ENCODE data around the gene ACSS3. TPM values are rescaled to one million over a fixed set of nuclear protein-coding genes. Genes with fewer than 3 reads are reported as not detected.
"Not testable (repeated sequence)": the region's sequence is repeated elsewhere in the genome, so short reads cannot be mapped to it uniquely, and the experiment has no call there.

ACSS3 gene
- total RNA-seq, 2 experiments from 2014 or later = not detected

- H3K27me3 Mint-ChIP-seq = no peaks in the 10 kb centered on the region
- H3K9me3 Mint-ChIP-seq = no peaks in the 10 kb centered on the region
- no peak for DNase-seq
- H3K36me3 Mint-ChIP-seq (ENCODE audit: low read depth) = no peaks in the 10 kb centered on the region
- no peak overlapping the region for H3K4me3 Mint-ChIP-seq
- H3K27ac Mint-ChIP-seq = no peak overlapping the region
- POLR2A ChIA-PET = no interaction called here
- CTCF ChIA-PET = no interaction called here
- H3K4me1 Mint-ChIP-seq = no peaks in the 10 kb centered on the region
Observed at GRCh38 chr12:81207173-81207572, 129.3 kb downstream of the ACSS3 start.

- no peak for DNase-seq
- POLR2A ChIA-PET = no interaction called here
- Mint-ChIP-seq H3K4me3 (no peak overlapping the region), H3K9me3 (no peaks in the 10 kb centered on the region), H3K27me3 (no peaks in the 10 kb centered on the region), H3K4me1 (no peaks in the 10 kb centered on the region), H3K36me3 (ENCODE audit: low read depth) (no peaks in the 10 kb centered on the region), H3K27ac (no peak overlapping the region)
- CTCF ChIA-PET = no interaction called here
Observed at GRCh38 chr12:81207664-81208063, 129.8 kb downstream of the ACSS3 start.

GRCh38 chr12:81208187-81208911 lies 130.5 kb downstream of the ACSS3 start:
- POLR2A ChIA-PET = no interaction called here
- H3K27me3 Mint-ChIP-seq = no peaks in the 10 kb centered on the region

GRCh38 chr12:81209012-81209411 lies 131.1 kb downstream of the ACSS3 start:
- H3K4me1 Mint-ChIP-seq = no peaks in the 10 kb centered on the region
- H3K9me3 Mint-ChIP-seq = no peaks in the 10 kb centered on the region
- CTCF ChIA-PET = no interaction called here
- H3K27ac Mint-ChIP-seq = no peak overlapping the region
- no peaks in the 10 kb centered on the region for H3K27me3 Mint-ChIP-seq
- DNase-seq = no peak
- no peaks in the 10 kb centered on the region for H3K36me3 Mint-ChIP-seq (ENCODE audit: low read depth)
- POLR2A ChIA-PET = no interaction called here
- no peak overlapping the region for H3K4me3 Mint-ChIP-seq

More at GRCh38 chr12:81208187-81208911, 130.5 kb downstream of the ACSS3 start:
- Mint-ChIP-seq H3K4me3 (no peak overlapping the region), H3K36me3 (ENCODE audit: low read depth) (no peaks in the 10 kb centered on the region), H3K9me3 (no peaks in the 10 kb centered on the region), H3K4me1 (no peaks in the 10 kb centered on the region), H3K27ac (no peak overlapping the region)
- no peak for DNase-seq
- CTCF ChIA-PET = no interaction called here

- POLR2A ChIA-PET; H3K4me1 Mint-ChIP-seq; DNase-seq; H3K27me3 Mint-ChIP-seq; H3K9me3 Mint-ChIP-seq; CTCF ChIA-PET; H3K27ac Mint-ChIP-seq; H3K36me3 Mint-ChIP-seq (ENCODE audit: low read depth); H3K4me3 Mint-ChIP-seq: not testable (repeated sequence)
Observed at GRCh38 chr12:81209772-81210225, 131.9 kb downstream of the ACSS3 start.

- no peak for DNase-seq
- Mint-ChIP-seq H3K4me1 (no peaks in the 10 kb centered on the region), H3K36me3 (ENCODE audit: low read depth) (no peaks in the 10 kb centered on the region), H3K27me3 (no peaks in the 10 kb centered on the region), H3K27ac (no peak overlapping the region), H3K4me3 (no peak overlapping the region), H3K9me3 (no peaks in the 10 kb centered on the region)
- ChIA-PET CTCF (no interaction called here), POLR2A (no interaction called here)
Observed at GRCh38 chr12:81211306-81211705, 133.4 kb downstream of the ACSS3 start.

- no peak overlapping the region for H3K27ac Mint-ChIP-seq
- no peak for DNase-seq
- CTCF ChIA-PET = no interaction called here
- no peaks in the 10 kb centered on the region for H3K27me3 Mint-ChIP-seq
- H3K9me3 Mint-ChIP-seq = no peaks in the 10 kb centered on the region
- no peaks in the 10 kb centered on the region for H3K4me1 Mint-ChIP-seq
- H3K4me3 Mint-ChIP-seq = no peak overlapping the region
- POLR2A ChIA-PET = no interaction called here
- no peaks in the 10 kb centered on the region for H3K36me3 Mint-ChIP-seq (ENCODE audit: low read depth)
Observed at GRCh38 chr12:81212996-81213696, 135.3 kb downstream of the ACSS3 start.

GRCh38 chr12:81216739-81217138 lies 138.9 kb downstream of the ACSS3 start:
- Mint-ChIP-seq H3K9me3 (no peaks in the 10 kb centered on the region), H3K4me1 (no peaks in the 10 kb centered on the region), H3K27me3 (no peaks in the 10 kb centered on the region), H3K36me3 (ENCODE audit: low read depth) (no peaks in the 10 kb centered on the region), H3K4me3 (no peak overlapping the region), H3K27ac (no peak overlapping the region)
- ChIA-PET CTCF (no interaction called here), POLR2A (no interaction called here)
- DNase-seq = no peak

GRCh38 chr12:81221681-81222080 lies 143.8 kb downstream of the ACSS3 start:
- DNase-seq = no peak
- Mint-ChIP-seq H3K9me3 (no peaks in the 10 kb centered on the region), H3K4me3 (no peak overlapping the region), H3K4me1 (no peaks in the 10 kb centered on the region), H3K27ac (no peak overlapping the region), H3K36me3 (ENCODE audit: low read depth) (no peaks in the 10 kb centered on the region), H3K27me3 (no peaks in the 10 kb centered on the region)
- POLR2A ChIA-PET = no interaction called here
- CTCF ChIA-PET = no interaction called here

GRCh38 chr12:81222846-81223592 lies 145.1 kb downstream of the ACSS3 start:
- no peak overlapping the region for H3K4me3 Mint-ChIP-seq
- CTCF ChIA-PET = no interaction called here
- no peaks in the 10 kb centered on the region for H3K36me3 Mint-ChIP-seq (ENCODE audit: low read depth)
- no peak for DNase-seq
- POLR2A ChIA-PET = no interaction called here
- H3K27ac Mint-ChIP-seq = no peak overlapping the region
- H3K27me3 Mint-ChIP-seq = no peaks in the 10 kb centered on the region
- H3K4me1 Mint-ChIP-seq = no peaks in the 10 kb centered on the region
- no peaks in the 10 kb centered on the region for H3K9me3 Mint-ChIP-seq

GRCh38 chr12:81224626-81225025 lies 146.7 kb downstream of the ACSS3 start:
- ChIA-PET CTCF (no interaction called here), POLR2A (no interaction called here)
- Mint-ChIP-seq H3K4me3 (no peak overlapping the region), H3K4me1 (no peaks in the 10 kb centered on the region), H3K27me3 (no peaks in the 10 kb centered on the region), H3K36me3 (ENCODE audit: low read depth) (no peaks in the 10 kb centered on the region), H3K27ac (no peak overlapping the region), H3K9me3 (no peaks in the 10 kb centered on the region)
- DNase-seq = no peak

- H3K9me3 Mint-ChIP-seq = no peaks in the 10 kb centered on the region
- H3K27ac Mint-ChIP-seq = no peak overlapping the region
Observed at GRCh38 chr12:81229759-81230158, 151.9 kb downstream of the ACSS3 start.

GRCh38 chr12:81231574-81232368 lies 153.9 kb downstream of the ACSS3 start:
- H3K36me3 Mint-ChIP-seq (ENCODE audit: low read depth) = no peaks in the 10 kb centered on the region
- no peak overlapping the region for H3K4me3 Mint-ChIP-seq
- no peak for DNase-seq
- H3K4me1 Mint-ChIP-seq = no peaks in the 10 kb centered on the region
- H3K27me3 Mint-ChIP-seq = no peaks in the 10 kb centered on the region
- no peak overlapping the region for H3K27ac Mint-ChIP-seq
- ChIA-PET POLR2A (no interaction called here), CTCF (no interaction called here)
- H3K9me3 Mint-ChIP-seq = no peaks in the 10 kb centered on the region

More at GRCh38 chr12:81229759-81230158, 151.9 kb downstream of the ACSS3 start:
- no peaks in the 10 kb centered on the region for H3K36me3 Mint-ChIP-seq (ENCODE audit: low read depth)
- H3K4me3 Mint-ChIP-seq = no peak overlapping the region
- ChIA-PET POLR2A (no interaction called here), CTCF (no interaction called here)
- H3K27me3 Mint-ChIP-seq = no peaks in the 10 kb centered on the region
- DNase-seq = no peak
- no peaks in the 10 kb centered on the region for H3K4me1 Mint-ChIP-seq
